ENCODE data around the gene VASN.

VASN gene

DNA sequence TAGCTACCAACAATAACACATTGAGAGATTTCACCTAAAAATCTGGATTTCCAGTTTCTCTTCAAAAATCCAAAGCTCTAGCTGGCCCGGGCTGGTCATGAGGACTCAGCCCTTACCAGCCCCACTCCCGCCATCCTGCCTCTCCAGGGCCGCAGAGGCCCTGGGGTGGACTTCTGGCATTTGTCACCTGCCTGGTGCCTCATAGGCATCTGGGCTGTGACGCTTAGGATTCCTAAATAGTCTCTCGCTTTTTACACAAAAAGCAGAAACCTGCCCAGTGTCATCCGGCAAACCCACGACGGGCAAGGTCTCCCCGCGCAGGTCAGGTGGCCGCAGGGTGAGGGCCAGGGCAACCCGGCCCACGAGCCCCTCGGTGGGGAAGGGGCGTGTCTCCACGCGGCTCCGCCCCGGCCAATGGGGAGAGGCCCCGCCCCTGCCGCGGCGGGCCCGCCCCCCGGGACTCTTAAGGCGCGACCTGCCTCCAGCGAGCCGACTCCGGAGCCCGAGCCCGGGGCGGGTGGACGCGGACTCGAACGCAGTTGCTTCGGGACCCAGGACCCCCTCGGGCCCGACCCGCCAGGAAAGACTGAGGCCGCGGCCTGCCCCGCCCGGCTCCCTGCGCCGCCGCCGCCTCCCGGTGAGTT, at the start of gene VASN:
VASN (plus strand) TSS at position 492 of the 644 bp plus-strand sequence. CDS start 9,030 bp downstream, outside the sequence.
- TF ChIP-seq, protein P1, sequence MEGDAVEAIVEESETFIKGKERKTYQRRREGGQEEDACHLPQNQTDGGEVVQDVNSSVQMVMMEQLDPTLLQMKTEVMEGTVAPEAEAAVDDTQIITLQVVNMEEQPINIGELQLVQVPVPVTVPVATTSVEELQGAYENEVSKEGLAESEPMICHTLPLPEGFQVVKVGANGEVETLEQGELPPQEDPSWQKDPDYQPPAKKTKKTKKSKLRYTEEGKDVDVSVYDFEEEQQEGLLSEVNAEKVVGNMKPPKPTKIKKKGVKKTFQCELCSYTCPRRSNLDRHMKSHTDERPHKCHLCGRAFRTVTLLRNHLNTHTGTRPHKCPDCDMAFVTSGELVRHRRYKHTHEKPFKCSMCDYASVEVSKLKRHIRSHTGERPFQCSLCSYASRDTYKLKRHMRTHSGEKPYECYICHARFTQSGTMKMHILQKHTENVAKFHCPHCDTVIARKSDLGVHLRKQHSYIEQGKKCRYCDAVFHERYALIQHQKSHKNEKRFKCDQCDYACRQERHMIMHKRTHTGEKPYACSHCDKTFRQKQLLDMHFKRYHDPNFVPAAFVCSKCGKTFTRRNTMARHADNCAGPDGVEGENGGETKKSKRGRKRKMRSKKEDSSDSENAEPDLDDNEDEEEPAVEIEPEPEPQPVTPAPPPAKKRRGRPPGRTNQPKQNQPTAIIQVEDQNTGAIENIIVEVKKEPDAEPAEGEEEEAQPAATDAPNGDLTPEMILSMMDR (IDR thresholded peaks at IDR 0.05) = no peak

DNA sequence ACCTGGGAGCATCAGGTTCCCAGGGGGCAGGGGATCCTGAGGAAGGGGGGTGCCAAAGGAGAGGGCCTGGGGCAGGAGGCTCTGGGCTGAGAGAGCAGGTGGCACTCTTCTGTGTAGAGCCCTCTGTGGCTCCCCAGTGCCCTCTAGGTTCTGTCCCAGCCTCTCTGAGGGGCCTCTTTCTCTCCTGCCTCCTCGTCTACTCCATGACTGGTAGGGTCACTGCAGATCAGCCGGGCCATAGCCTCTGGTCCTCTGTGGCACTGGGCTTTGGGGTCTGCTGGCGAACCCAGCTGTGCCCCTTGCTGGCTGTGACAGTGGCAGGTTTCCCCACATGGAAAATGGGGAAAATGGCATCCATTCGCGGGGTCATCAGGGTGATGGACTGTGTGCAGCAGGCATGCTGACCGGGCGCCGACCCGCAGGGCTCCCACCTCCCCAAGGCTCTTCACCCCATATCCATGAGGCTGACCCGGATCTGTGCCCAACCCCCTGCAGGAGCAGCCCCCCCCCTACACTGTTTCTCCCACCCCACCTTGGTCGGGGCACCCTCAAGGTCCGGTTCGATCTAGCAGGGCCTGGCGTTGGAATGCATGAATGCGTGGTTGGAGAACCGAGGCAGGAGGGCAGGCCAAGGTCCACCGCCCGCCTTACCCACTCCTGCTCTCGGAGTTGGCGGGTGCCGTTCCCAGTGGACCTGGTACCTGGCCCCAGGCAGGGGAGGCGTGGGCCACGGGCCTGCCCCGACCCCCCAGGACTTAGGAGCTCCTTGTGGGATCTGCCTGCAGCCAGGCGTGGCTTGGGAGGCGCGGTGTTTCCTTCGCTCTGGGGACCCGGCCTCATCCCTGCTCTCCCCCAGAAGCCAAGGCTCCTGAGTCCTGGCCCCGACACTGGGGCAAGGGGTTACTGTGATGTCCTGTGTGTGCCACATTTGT, 49.3 kb upstream of the VASN start:
- TF ChIP-seq, protein P1 (IDR thresholded peaks at IDR 0.05) = no peak

DNA sequence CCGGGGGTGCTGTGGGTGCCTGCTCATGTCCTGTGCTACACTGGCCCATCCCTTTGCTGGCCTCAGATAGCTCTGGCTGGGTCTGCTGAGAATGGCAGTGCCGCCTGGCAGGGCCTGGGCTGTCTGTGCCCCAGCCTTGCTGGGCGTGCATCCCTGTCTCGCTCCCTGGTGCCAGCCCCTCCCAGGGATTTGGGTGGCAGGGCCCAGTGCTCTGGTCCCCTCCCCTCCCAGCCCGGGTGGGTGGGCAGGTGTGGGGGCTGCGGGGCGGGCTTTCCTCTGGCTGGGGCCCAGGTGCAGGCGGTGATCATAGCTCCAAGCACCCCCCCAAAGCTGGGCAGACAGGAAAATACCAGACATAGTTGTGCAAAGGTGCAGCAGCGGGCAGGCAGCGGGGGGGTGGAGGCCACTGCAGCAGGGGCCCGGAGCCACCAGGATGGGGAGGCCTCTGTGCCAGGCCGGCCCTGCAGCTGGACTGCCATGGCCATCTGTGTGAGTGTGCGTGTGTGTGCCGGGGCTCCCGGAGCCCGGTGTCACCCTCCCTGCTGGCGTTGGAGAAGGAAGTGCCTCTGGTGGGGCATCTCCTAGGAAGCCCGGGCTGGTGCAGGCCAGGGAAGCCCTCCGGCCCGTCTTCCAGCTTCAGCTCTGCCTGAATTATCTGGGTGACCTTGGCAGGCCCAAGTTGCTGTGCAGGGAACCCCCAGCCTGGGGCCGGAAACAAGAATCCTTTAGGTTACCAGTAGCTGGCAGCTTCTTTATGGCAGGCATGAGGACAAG, 48.4 kb upstream of the VASN start:
- TF ChIP-seq, protein P1 (IDR thresholded peaks at IDR 0.05) = no peak

DNA sequence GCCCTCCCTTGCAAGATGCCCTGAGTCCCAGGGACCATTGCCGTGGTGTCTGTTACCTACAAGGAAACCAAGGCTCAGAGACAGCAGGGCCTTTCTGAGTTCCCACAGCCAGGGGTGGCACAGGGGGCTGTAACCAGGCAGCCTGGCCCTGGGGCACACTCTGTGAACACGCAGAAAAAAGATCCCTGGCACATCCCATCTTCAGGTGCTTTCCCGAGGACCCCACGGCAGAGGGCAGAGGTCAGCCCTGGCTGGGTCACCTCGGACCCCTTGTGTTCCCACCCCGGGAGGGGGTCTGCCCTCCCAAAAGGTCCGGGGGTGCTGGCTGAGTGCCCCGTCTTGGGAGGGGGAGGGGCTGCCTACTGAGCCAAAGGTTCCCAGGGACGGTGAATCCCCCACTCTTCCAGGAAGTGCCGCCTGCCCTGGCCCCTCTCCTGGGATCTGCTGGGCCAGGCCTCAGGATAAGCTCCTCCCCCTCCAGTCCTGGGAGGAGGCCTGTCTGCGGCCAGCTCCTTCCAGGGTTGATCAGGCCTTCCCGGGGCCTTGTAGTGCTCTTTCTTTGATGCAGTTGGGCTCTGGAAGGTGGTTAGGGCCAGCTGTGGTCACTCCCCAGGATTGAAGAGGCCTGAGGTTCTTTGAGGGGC, 47.7 kb upstream of the VASN start:
- TF ChIP-seq, protein P1 (IDR thresholded peaks at IDR 0.05) = no peak

DNA sequence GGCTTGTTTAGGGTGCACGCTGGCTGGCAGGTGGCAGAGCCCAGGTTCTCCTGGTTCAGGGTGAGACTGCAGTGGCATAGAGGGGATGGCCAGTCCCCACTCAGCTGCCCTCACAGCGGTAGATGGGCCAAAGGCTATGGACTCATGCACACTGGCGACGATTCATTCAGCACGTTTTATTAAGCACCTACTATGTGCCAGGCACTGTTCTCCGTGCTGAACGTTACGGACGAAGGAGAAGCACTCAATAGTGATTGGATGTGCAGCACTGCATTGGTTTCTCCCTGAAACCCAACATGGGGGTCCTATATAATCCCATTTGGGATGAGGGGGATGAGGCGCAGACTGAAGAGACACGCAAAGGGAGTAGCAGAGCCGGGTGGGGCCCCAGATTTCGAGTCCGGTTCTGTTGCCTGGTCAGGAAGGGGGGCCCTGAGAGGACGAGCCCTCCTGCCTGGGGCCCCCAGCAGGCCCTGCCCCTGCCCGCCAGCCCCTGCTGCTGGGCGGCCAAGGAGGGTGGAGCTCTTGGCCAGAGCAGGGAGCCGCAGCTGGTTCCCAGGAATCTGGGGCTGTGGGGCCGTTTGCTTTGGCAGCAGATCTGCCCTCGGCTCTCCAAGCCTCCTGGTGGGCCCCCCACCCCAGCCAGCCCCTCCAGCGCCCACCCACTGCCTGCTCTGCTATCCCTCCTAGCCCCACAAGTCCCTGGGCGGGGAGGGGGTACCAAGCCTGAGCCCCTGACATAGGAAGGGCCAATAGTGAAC, 47.0 kb upstream of the VASN start:
- TF ChIP-seq, protein P1 (IDR thresholded peaks at IDR 0.05) = no peak

DNA sequence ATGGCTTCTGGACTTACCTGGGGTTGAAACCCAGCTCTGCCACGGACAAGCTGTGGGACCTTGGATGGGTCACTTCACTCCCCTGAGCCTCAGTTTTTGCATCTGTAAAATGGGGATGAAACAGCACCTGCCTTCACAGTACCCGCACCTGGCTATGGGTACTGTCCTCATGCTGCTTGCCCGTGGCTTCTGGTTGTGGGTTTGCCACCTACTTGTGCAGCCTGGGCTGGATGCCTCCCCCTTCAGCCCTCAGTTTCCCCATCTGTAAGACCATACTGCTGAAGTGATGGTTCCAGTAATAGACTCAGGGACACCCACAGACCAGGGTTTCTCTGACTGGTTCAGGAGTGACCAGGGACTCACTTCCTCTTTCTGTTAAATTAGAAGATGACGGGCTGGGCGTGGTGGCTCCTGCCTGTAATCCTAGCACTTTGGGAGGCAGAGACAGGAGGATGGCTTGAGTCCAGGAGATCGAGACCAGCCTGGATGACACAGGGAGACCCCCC, 46.3 kb upstream of the VASN start:
- TF ChIP-seq, protein P1 (IDR thresholded peaks at IDR 0.05) = no peak

Measured in LNCAP (cell line).